ENCODE results near the gene LATS2.
A peak's percentile ranks its signal among the peaks of the same experiment; 100 is the strongest.
"Not testable (repeated sequence)": the region's sequence is repeated elsewhere in the genome, so short reads cannot be mapped to it uniquely, and the experiment has no call there.

LATS2 gene

GRCh38 chr13:20967340-20967739, 94.0 kb downstream of the LATS2 start:
- no peak for DNase-seq

- DNase-seq: no peak
These were observed 96.5 kb downstream of the LATS2 start for GRCh38 chr13:20964904-20965303.

- DNase-seq: not testable (repeated sequence)
These were observed 99.7 kb downstream of the LATS2 start for GRCh38 chr13:20961663-20962062.

GRCh38 chr13:20960663-20961309, 100.6 kb downstream of the LATS2 start:
- DNase-seq: no peak

GRCh38 chr13:20957049-20957620, 104.3 kb downstream of the LATS2 start:
- DNase-seq: not testable (repeated sequence)

GRCh38 chr13:20955496-20955895, 105.9 kb downstream of the LATS2 start:
- DNase-seq: no peak

GRCh38 chr13:20953245-20953931, 108.0 kb downstream of the LATS2 start:
- no peak for DNase-seq

GRCh38 chr13:20952838-20953237, 108.5 kb downstream of the LATS2 start:
- no peak for DNase-seq

GRCh38 chr13:20948001-20948400, 113.4 kb downstream of the LATS2 start:
- DNase-seq: not testable (repeated sequence)

- DNase-seq: no peak
These were observed 115.4 kb downstream of the LATS2 start for GRCh38 chr13:20945952-20946383.

- DNase-seq: no peak
These were observed 118.3 kb downstream of the LATS2 start for GRCh38 chr13:20942938-20943559.

- DNase-seq: not testable (repeated sequence)
These were observed 120.9 kb downstream of the LATS2 start for GRCh38 chr13:20940511-20940910.

GRCh38 chr13:20940083-20940482, 121.3 kb downstream of the LATS2 start:
- DNase-seq: no peak

- no peak for DNase-seq
These were observed 121.7 kb downstream of the LATS2 start for GRCh38 chr13:20939662-20940061.

GRCh38 chr13:20938302-20938701, 123.1 kb downstream of the LATS2 start:
- DNase-seq: no peak

- DNase-seq: no peak
These were observed 133.7 kb downstream of the LATS2 start for GRCh38 chr13:20927596-20928257.

GRCh38 chr13:20925395-20925790, 136.0 kb downstream of the LATS2 start:
- DNase-seq: not testable (repeated sequence)

GRCh38 chr13:20924758-20925394, 136.5 kb downstream of the LATS2 start:
- peak in 40 of 51 donors; percentile 1 to 82 (median 48) for DNase-seq

GRCh38 chr13:20923272-20923671, 138.1 kb downstream of the LATS2 start:
- no peak for DNase-seq

Data from hypothalamus (tissue), 51 donors.